HepG2 (cell line): ENCODE results near the gene RNASE8. TPM values are rescaled to one million over a fixed set of nuclear protein-coding genes. Genes with fewer than 3 reads are reported as not detected.
A peak's percentile ranks its signal among the peaks of the same experiment; 100 is the strongest.

Experiments
- CHD2 ChIP-seq: IDR thresholded peaks from 2 replicates; pipeline ENCODE4 v1.6.1; 2011; ENCODE audit warnings: low read depth, low read length, improper control_type of control experiment
- EHMT2 ChIP-seq: fragments of 200-600 bp; sonication (generic); IDR thresholded peaks from 2 replicates; pipeline ENCODE4 v1.7.0; 2017; ENCODE audit warnings: antibody characterized with exemption, low read depth, low read length, borderline replicate concordance
- GZF1 ChIP-seq: sonication (generic); formaldehyde crosslinking; IDR thresholded peaks from 2 replicates; pipeline ENCODE4 v1.5.1; 2020; ENCODE audit warnings: mild to moderate bottlenecking, missing genetic modification reagents
- HMG20A ChIP-seq: IDR thresholded peaks from 2 replicates; pipeline ENCODE4 v1.6.1; 2016; ENCODE audit warnings: borderline replicate concordance
- IKZF4 ChIP-seq: sonication (generic); formaldehyde crosslinking; IDR thresholded peaks from 2 replicates; pipeline ENCODE4 v1.5.1; 2020; ENCODE audit warnings: borderline replicate concordance, mild to moderate bottlenecking, low read depth, missing genetic modification reagents; ENCODE audit errors: not compliant biosample characterization
- ISX ChIP-seq: sonication (generic); formaldehyde crosslinking; conservative IDR thresholded peaks from 2 replicates; pipeline ENCODE4 v1.5.0; 2020; ENCODE audit warnings: missing genetic modification reagents
- KAT7 ChIP-seq: IDR thresholded peaks from 2 replicates; pipeline ENCODE4 v1.6.1; 2018; ENCODE audit warnings: borderline replicate concordance, missing compliant biosample characterization
- MEIS1 ChIP-seq: sonication (generic); formaldehyde crosslinking; IDR thresholded peaks from 2 replicates; pipeline ENCODE4 v1.9.0; 2021; ENCODE audit warnings: mild to moderate bottlenecking, missing genetic modification reagents, moderate library complexity, borderline replicate concordance
- MYNN ChIP-seq: sonication (generic); formaldehyde crosslinking; IDR thresholded peaks from 2 replicates; pipeline ENCODE4 v1.4.0; 2020; ENCODE audit warnings: mild to moderate bottlenecking, low read depth, missing genetic modification reagents
- NRL ChIP-seq: sonication (generic); formaldehyde crosslinking; IDR thresholded peaks from 2 replicates; pipeline ENCODE4 v1.5.0; 2020; ENCODE audit warnings: missing genetic modification reagents, mild to moderate bottlenecking, moderate library complexity, borderline replicate concordance
- PPARG ChIP-seq: conservative IDR thresholded peaks from 2 replicates; pipeline ENCODE4 v1.6.1; 2016; ENCODE audit warnings: missing biosample characterization, missing genetic modification reagents
- RAD21 ChIP-seq: fragments of 450-650 bp; formaldehyde crosslinking; IDR thresholded peaks from 2 replicates; pipeline ENCODE4 v1.5.0; 2020; ENCODE audit warnings: mild to moderate bottlenecking
- SIX4 ChIP-seq: sonication (generic); formaldehyde crosslinking; IDR thresholded peaks from 2 replicates; pipeline ENCODE4 v1.4.0; 2020; ENCODE audit warnings: missing genetic modification reagents
- ZNF225 ChIP-seq: sonication (generic); formaldehyde crosslinking; IDR thresholded peaks from 2 replicates; pipeline ENCODE4 v1.4.0; 2020; ENCODE audit warnings: mild to moderate bottlenecking, missing genetic modification reagents
- ZNF235 ChIP-seq: sonication (generic); formaldehyde crosslinking; IDR thresholded peaks from 2 replicates; pipeline ENCODE4 v1.8.1; 2023; ENCODE audit warnings: mild to moderate bottlenecking, missing genetic modification reagents, borderline replicate concordance
- ZNF629 ChIP-seq: sonication (generic); formaldehyde crosslinking; conservative IDR thresholded peaks from 2 replicates; pipeline ENCODE4 v1.5.0; 2020; ENCODE audit warnings: missing genetic modification reagents
- ZNF691 ChIP-seq: sonication (generic); formaldehyde crosslinking; IDR thresholded peaks from 2 replicates; pipeline ENCODE4 v1.4.0; 2020; ENCODE audit warnings: missing genetic modification reagents, low read depth, mild to moderate bottlenecking, borderline replicate concordance
- ZNF891 ChIP-seq: sonication (generic); formaldehyde crosslinking; IDR thresholded peaks from 2 replicates; pipeline ENCODE4 v1.5.0; 2020; ENCODE audit warnings: mild to moderate bottlenecking, missing genetic modification reagents
- ZSCAN12 ChIP-seq: sonication (generic); formaldehyde crosslinking; IDR thresholded peaks from 2 replicates; pipeline ENCODE4 v1.9.0; 2021; ENCODE audit warnings: mild to moderate bottlenecking, missing genetic modification reagents
- ZZZ3 ChIP-seq: sonication (generic); formaldehyde crosslinking; IDR thresholded peaks from 2 replicates; pipeline ENCODE4 v1.4.0; 2020; ENCODE audit warnings: missing genetic modification reagents, mild to moderate bottlenecking, borderline replicate concordance
- polyA plus RNA-seq, 8 experiments: library from polyadenylated mRNA; depleted of rRNA in 3 of 8; stranded (reverse) in 7 of 8; unstranded in 1 of 8; fragments of >200 nt; fragmentation: Illumina TruSeq in 4 of 8; extraction: Trizol in 4 of 8; gene quantifications; 2 replicates each; pipeline versions ENCODE4 v1.2.1 to v1.2.3, GENCODE V29; 2011 to 2016; ENCODE audit warnings: low read depth in 4 of 8, missing spikeins in 1 of 8, mixed read lengths in 1 of 8; ENCODE audit not compliant: insufficient read depth in 1 of 8
- total RNA-seq, 5 experiments: library from RNA; depleted of rRNA; stranded (reverse); fragments of >200 nt; fragmentation: Illumina TruSeq; extraction: Trizol; gene quantifications; 2 replicates each; pipeline ENCODE4 v1.2.3, GENCODE V29; 2016; ENCODE audit warnings: low read depth in 1 of 5
- TF ChIP-seq, protein P1 (sequence below): sonication (generic); formaldehyde crosslinking; IDR thresholded peaks from 2 replicates; pipeline ENCODE4 v1.8.1; 2023; ENCODE audit warnings: mild to moderate bottlenecking, missing genetic modification reagents, borderline replicate concordance
- TF ChIP-seq, protein P2 (sequence below): sonication (generic); formaldehyde crosslinking; IDR thresholded peaks from 2 replicates; pipeline ENCODE4 v1.4.0; 2020; ENCODE audit warnings: missing genetic modification reagents
- TF ChIP-seq, protein P3 (sequence below): sonication (generic); formaldehyde crosslinking; IDR thresholded peaks from 2 replicates; pipeline ENCODE4 v1.8.1; 2023; ENCODE audit warnings: mild to moderate bottlenecking, missing genetic modification reagents

Gene RNASE8
- total and polyA plus RNA-seq, 2 of the 13 experiments (the other 11 are each of a cell fraction or from before 2014, with no cell fraction given) = not detected

GRCh38 chr14:21070610-21071224 is 13.1 kb downstream of the RNASE8 start (continued):
- peak; percentile 95 for TF ChIP-seq NRL (CRISPR knock-in tag)
- TF ChIP-seq ISX (CRISPR knock-in tag) = 0 out of 2 replicates have a peak, but pooled peaks have one; percentile 31
- TF ChIP-seq, protein P1, sequence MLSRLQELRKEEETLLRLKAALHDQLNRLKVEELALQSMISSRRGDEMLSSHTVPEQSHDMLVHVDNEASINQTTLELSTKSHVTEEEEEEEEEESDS = no peak
- no peak; the same call in 1 of the 2 replicates for TF ChIP-seq RAD21 (CRISPR knock-in tag)
- no peak for TF ChIP-seq IKZF4
- no peak for TF ChIP-seq GZF1 (CRISPR knock-in tag)
- no peak for TF ChIP-seq HMG20A (CRISPR knock-in tag)
- TF ChIP-seq, protein P2, sequence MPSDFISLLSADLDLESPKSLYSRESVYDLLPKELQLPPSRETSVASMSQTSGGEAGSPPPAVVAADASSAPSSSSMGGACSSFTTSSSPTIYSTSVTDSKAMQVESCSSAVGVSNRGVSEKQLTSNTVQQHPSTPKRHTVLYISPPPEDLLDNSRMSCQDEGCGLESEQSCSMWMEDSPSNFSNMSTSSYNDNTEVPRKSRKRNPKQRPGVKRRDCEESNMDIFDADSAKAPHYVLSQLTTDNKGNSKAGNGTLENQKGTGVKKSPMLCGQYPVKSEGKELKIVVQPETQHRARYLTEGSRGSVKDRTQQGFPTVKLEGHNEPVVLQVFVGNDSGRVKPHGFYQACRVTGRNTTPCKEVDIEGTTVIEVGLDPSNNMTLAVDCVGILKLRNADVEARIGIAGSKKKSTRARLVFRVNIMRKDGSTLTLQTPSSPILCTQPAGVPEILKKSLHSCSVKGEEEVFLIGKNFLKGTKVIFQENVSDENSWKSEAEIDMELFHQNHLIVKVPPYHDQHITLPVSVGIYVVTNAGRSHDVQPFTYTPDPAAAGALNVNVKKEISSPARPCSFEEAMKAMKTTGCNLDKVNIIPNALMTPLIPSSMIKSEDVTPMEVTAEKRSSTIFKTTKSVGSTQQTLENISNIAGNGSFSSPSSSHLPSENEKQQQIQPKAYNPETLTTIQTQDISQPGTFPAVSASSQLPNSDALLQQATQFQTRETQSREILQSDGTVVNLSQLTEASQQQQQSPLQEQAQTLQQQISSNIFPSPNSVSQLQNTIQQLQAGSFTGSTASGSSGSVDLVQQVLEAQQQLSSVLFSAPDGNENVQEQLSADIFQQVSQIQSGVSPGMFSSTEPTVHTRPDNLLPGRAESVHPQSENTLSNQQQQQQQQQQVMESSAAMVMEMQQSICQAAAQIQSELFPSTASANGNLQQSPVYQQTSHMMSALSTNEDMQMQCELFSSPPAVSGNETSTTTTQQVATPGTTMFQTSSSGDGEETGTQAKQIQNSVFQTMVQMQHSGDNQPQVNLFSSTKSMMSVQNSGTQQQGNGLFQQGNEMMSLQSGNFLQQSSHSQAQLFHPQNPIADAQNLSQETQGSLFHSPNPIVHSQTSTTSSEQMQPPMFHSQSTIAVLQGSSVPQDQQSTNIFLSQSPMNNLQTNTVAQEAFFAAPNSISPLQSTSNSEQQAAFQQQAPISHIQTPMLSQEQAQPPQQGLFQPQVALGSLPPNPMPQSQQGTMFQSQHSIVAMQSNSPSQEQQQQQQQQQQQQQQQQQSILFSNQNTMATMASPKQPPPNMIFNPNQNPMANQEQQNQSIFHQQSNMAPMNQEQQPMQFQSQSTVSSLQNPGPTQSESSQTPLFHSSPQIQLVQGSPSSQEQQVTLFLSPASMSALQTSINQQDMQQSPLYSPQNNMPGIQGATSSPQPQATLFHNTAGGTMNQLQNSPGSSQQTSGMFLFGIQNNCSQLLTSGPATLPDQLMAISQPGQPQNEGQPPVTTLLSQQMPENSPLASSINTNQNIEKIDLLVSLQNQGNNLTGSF (CRISPR knock-in tag) = no peak
- peak; percentile 89 for TF ChIP-seq PPARG
- peak; percentile 24; the same call in 1 of the 2 replicates for TF ChIP-seq ZNF225
- TF ChIP-seq MEIS1 (CRISPR knock-in tag) = no peak
- TF ChIP-seq, protein P3, sequence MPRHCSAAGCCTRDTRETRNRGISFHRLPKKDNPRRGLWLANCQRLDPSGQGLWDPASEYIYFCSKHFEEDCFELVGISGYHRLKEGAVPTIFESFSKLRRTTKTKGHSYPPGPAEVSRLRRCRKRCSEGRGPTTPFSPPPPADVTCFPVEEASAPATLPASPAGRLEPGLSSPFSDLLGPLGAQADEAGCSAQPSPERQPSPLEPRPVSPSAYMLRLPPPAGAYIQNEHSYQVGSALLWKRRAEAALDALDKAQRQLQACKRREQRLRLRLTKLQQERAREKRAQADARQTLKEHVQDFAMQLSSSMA (CRISPR knock-in tag) = peak; percentile 75; the same call in 1 of the 2 replicates
- TF ChIP-seq ZSCAN12 = no peak
- TF ChIP-seq KAT7 (CRISPR knock-in tag) = no peak
- TF ChIP-seq CHD2 = 0 out of 2 replicates have a peak, but pooled peaks have one; percentile 8
- TF ChIP-seq ZNF235 (CRISPR knock-in tag) = no peak
- no peak for TF ChIP-seq EHMT2
- no peak for TF ChIP-seq MYNN (CRISPR knock-in tag)
- TF ChIP-seq SIX4 (CRISPR knock-in tag) = no peak
- TF ChIP-seq ZNF891 (CRISPR knock-in tag) = peak; percentile 92
- TF ChIP-seq ZZZ3 (CRISPR knock-in tag) = no peak
- TF ChIP-seq ZNF691 (CRISPR knock-in tag) = 0 out of 2 replicates have a peak, but pooled peaks have one; percentile 36
- TF ChIP-seq ZNF629 (CRISPR knock-in tag) = no peak
